Limb (tissue), 2 donors: ENCODE measurements around the gene ACKR3.

Experiments
- DNase-seq, 2 donors: peaks; one replicate each; pipeline ENCODE4 v3.0.0-alpha.2; 2016; ENCODE audit errors: extremely low spot score in 2 of 2

The ACKR3 gene

GRCh38 chr2:236608188-236608525 is 38.5 kb downstream of the ACKR3 start:
- DNase-seq: no peak

- no peak for DNase-seq
Measured at GRCh38 chr2:236608710-236609109, 39.1 kb downstream of the ACKR3 start.

- peak in 1 of 2 donors; percentile 29 for DNase-seq
Measured at GRCh38 chr2:236610991-236611821, 41.6 kb downstream of the ACKR3 start.

GRCh38 chr2:236612737-236613136 is 43.1 kb downstream of the ACKR3 start:
- no peak for DNase-seq

- no peak for DNase-seq
Measured at GRCh38 chr2:236613612-236614011, 44.0 kb downstream of the ACKR3 start.

GRCh38 chr2:236614551-236614950 is 44.9 kb downstream of the ACKR3 start:
- DNase-seq: no peak

- no peak for DNase-seq
Measured at GRCh38 chr2:236616031-236616430, 46.4 kb downstream of the ACKR3 start.

GRCh38 chr2:236616624-236617023 is 47.0 kb downstream of the ACKR3 start:
- DNase-seq: no peak

GRCh38 chr2:236617221-236617737 is 47.7 kb downstream of the ACKR3 start:
- DNase-seq: no peak

GRCh38 chr2:236617796-236618195 is 48.2 kb downstream of the ACKR3 start:
- DNase-seq: no peak

- DNase-seq: no peak
Measured at GRCh38 chr2:236618370-236618769, 48.7 kb downstream of the ACKR3 start.

GRCh38 chr2:236619910-236620612 is 50.4 kb downstream of the ACKR3 start:
- DNase-seq: no peak

GRCh38 chr2:236621786-236622185 is 52.2 kb downstream of the ACKR3 start:
- DNase-seq: no peak

GRCh38 chr2:236622201-236622600 is 52.6 kb downstream of the ACKR3 start:
- DNase-seq: no peak

GRCh38 chr2:236622660-236623059 is 53.0 kb downstream of the ACKR3 start:
- DNase-seq: no peak

- no peak for DNase-seq
Measured at GRCh38 chr2:236623816-236624215, 54.2 kb downstream of the ACKR3 start.

GRCh38 chr2:236625156-236625690 is 55.6 kb downstream of the ACKR3 start:
- no peak for DNase-seq

GRCh38 chr2:236626391-236627150 is 56.9 kb downstream of the ACKR3 start:
- DNase-seq: no peak

- no peak for DNase-seq
Measured at GRCh38 chr2:236627193-236627592, 57.6 kb downstream of the ACKR3 start.

GRCh38 chr2:236627841-236628240 is 58.2 kb downstream of the ACKR3 start:
- no peak for DNase-seq

GRCh38 chr2:236628256-236628901 is 58.8 kb downstream of the ACKR3 start:
- no peak for DNase-seq
